Glomerular endothelial cell (primary cell): ENCODE measurements around the gene NT5DC1. TPM values are rescaled to one million over a fixed set of nuclear protein-coding genes. Genes with fewer than 3 reads are reported as not detected.
"Not testable (repeated sequence)": the region's sequence is repeated elsewhere in the genome, so short reads cannot be mapped to it uniquely, and the experiment has no call there.

ENCODE experiments used
- DNase-seq: peaks from one replicate; pipeline ENCODE4 v3.0.0-alpha.2; 2011; ENCODE audit warnings: low read depth, low spot score; ENCODE audit errors: extremely low read depth
- total RNA-seq: library from RNA; depleted of rRNA; stranded (reverse); fragments of >200 nt; gene quantifications from 2 replicates; pipeline ENCODE4 v1.2.3, GENCODE V29; 2015

The NT5DC1 gene
- total RNA-seq, 1 donor from 2014 or later: 6.2 TPM

DNA sequence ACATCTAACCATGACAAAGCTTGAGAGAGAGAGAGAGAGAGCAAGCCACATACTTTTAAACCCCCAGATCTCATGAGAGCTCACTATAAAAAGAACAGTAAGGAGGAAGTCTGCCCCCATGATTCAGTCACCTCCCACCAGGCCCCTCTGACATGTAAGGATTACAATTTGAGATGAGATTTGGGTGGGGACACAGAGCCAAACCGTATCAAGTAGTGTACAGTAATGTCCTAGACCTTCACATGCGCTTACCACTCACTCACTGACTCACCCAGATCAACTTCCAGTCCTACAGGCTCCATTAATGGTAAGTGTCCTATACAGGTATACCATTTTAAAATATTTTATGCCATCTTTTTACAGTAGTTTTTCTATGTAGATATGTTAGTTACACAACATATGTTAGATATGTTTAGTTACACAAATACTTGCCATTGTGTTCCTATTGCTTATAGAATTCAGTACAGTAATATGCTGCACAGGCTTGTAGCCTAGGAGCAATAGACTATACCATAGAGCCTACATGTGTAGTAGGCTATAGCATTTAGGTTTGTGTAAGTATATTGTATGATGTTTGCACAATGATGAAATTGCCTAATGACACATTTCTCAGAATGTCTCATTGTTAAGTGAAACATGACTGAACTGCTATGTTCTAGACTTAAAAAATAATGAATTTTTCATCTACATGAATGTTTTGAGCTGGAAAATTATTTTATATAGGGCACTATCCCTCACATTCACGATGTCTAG lies 167.4 kb downstream of the NT5DC1 start:
- DNase-seq: no peak

DNA sequence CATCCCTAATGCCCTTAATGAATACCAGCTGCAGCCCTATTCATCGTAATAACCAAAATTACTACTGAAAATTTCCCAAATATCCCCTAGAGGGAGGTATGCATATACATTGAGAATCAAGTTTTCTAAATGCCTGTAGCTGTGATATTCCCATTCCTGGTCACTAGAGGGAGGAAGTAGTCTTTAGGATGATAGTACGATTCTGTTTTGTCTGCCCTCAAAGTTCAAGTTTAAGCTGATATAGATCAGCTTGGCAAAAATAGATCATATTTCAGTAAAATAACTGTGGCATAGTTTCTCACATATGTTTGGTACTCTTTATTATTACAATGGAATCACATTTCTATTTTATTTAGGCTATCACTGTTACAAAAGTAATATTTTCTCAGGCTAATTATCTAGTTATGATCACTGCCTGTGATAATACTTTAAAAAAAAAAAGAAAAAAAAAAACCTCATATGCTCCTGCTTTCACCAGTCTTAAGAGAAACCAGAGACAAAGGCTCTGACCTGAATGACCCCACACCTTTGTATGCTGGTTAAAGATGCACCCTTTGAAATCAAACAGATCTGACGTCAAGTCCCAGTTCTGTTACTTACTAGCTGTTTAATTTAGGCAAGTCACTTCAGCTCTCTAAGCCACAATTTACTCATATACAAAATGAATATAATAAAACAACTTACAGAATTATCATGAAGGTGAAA lies 168.1 kb downstream of the NT5DC1 start:
- DNase-seq: peak; percentile 76

- DNase-seq: no peak
These were observed 170.6 kb downstream of the NT5DC1 start for GRCh38 chr6:116271149-116271708.

GRCh38 chr6:116277124-116277523 lies 176.5 kb downstream of the NT5DC1 start:
- no peak for DNase-seq

- DNase-seq: no peak
These were observed 177.8 kb downstream of the NT5DC1 start for GRCh38 chr6:116278481-116278829.

GRCh38 chr6:116278854-116279231 lies 178.2 kb downstream of the NT5DC1 start:
- no peak for DNase-seq

DNA sequence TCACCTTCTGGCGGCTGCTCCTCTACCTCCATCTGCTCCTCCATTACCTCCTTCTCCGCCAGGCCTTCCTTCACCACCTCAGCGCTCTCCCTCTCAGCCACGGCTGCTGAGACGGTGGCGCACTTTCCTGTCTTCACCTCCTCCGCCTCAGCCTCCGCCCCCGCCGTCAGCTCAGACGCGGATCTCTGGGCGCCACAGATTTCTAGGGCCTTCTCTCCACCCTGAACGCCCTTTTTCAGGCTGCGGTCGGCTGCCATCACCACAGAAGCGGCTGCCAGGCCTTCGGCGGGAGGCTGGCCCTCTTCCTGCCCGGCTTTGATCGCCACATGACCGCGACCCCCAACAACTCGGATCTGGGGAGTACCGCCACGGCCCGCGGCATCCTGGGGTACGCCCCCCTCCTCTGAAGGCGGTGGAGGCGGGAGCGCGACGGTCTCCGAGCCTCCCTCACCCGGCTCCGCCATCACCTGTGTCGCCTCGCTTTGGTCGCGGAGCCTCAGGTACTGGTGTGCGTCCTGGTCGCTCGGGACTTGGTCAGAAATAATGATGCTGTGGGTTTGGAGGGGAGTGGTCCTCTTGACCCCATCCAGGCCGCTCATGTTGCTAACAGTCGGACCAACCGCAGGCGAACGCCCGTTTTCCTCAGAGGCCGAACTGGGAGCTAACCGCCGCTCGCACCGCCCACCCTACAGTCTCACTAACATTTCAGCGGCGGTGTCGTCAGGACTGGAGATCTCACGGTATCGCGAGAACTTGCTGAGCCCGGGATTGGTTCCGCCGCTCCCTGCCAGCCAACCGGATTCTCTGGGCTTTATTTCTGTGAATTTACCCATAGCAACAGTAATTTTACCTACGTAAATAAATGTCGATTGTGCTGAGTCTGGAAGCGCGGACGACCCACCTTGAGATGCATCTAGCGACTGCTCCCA lies 178.8 kb downstream of the NT5DC1 start, which contains the start of gene TSPYL1:
TSS of gene TSPYL1 (minus strand) at position 699 of the 929 bp plus-strand sequence. CDS start at position 599, 100 bp downstream.
- DNase-seq: peak; percentile 92

DNA sequence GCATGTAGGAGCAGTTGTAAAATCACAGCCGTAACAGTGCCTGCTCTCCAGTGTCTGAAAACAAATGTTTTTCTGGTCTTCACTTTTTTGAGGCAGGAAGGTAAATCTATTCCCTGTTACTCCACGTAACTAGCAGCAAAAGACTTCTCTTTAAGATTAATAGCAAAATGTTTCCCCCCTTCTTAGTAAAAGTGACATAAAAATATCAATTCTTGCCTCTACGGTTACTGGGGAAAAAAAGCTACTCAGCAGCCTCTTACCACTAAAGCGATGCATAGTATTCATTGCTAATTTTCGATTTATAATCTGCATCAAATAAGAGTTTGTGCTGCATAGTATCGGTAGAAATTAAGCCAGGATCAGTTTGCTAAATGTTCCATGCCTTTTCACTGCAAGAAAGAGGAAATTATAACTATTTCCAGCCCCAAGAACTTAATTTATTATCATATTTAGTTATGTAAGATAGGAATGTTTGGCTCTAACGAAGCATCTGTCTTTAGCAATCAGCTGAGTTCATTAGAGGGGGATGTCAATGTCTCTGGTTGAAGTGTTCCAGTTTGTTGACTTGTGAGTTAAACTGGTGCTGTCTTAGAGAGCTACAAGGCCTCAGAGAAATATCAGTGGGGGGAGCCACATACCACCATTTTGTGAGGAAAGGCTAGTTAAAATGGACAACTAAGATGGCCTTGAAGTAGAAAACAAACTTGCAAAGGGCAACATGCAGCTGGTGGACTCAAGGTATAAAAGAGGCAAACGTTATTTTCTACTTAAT lies 179.7 kb downstream of the NT5DC1 start:
- no peak for DNase-seq

- no peak for DNase-seq
These were observed 180.3 kb downstream of the NT5DC1 start for GRCh38 chr6:116280933-116281316.

DNA sequence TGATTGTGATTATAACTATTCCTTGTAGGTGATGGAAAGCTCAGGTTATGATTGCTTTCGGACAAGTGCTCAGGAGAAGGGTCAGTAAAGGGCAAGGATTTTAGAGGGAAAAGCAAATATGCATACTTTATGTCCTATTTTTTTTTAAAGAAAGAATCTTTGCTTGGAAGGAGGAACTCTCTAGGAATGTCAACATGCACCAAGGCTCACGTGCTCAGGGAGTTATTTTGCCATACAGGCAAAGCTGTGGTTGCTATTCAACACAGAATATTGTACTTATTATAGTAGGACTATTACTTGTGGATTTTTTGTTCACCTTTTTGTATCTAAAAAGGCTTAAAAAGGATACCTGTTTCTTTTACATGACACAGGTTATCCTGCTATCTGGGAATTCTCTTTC lies 182.0 kb downstream of the NT5DC1 start:
- no peak for DNase-seq

DNA sequence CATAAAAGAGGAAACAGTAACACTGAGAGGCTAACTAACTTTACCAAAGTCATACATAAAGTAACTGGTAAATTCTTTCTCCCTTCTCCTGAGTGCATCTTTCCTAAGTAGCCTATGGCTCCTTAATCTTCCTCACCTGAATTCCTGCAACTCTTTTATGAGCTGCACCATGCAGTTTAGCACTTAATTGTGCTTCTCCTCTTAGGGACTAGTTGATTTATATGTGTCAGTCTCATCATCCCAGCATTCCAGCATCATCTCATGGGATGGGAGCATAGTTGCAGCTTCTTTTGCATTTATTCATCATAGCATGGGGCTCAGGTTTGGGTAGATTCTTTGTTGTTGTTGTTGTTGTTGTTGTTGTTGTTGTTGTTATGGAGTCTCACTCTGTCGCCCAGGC lies 182.5 kb downstream of the NT5DC1 start:
- DNase-seq: no peak

GRCh38 chr6:116284984-116285383 lies 184.3 kb downstream of the NT5DC1 start:
- not testable (repeated sequence) for DNase-seq

- no peak for DNase-seq
These were observed 186.2 kb downstream of the NT5DC1 start for GRCh38 chr6:116286773-116287358.

DNA sequence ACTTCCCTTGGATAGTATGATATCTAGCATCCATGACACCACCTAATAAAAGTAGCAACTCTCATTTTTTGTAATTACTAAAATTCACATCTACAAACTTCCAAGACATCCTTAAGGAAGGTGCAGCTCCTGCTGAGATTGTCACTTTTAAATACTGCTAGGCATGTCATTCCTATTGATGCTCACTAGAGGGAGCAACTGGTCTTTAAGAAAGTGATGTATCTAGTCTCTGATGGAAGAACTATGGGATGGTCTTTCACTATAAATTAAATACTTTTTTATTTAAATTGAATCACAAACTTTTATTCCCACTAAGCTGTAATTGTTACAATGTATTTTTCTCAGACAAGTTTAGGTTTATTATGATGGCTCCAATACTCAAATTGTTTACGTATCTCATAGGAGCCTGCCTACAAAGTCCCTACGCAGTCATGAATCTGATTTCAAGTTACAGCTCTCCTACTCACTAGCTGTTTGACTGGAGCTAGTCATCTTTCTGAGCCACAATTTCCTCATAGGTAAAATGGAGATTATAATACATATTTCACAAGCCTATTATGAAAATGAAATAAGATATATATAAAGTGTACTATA lies 187.1 kb downstream of the NT5DC1 start:
- peak; percentile 27 for DNase-seq

- DNase-seq: no peak
These were observed 189.2 kb downstream of the NT5DC1 start for GRCh38 chr6:116289876-116290275.

GRCh38 chr6:116290799-116291198 lies 190.1 kb downstream of the NT5DC1 start:
- no peak for DNase-seq

DNA sequence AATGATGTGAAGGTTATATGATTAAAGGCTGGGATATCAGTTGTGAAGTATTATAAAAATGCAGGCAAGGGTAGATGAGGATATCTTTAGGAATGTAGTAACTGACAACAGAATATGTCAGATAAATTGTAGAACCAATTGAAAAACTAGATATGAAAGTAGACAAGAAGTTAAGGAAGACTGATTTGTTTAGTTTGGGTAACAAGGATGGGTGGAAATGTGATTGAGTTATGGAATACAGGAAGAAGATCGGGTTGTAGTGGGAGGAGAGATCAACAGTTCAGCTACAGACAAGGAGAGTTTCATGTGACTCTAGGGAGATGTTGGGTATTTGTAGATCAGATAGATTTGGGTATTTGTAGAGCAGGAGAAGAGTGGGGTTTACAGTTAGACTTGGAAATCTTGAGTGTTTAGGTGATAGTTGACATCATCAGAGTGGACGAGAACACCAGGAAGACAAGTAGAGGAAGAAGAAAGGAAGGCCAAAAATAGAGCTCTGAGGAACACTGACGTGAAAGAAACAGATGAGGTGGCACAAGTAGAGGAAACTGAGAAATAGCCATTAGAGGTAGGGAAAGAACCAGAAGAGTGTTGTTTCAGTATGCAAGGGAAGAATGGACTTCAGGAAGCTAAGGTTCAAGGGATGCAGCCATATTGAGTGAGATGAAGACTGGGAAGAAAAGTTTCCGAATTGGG lies 191.2 kb downstream of the NT5DC1 start:
- no peak for DNase-seq

DNA sequence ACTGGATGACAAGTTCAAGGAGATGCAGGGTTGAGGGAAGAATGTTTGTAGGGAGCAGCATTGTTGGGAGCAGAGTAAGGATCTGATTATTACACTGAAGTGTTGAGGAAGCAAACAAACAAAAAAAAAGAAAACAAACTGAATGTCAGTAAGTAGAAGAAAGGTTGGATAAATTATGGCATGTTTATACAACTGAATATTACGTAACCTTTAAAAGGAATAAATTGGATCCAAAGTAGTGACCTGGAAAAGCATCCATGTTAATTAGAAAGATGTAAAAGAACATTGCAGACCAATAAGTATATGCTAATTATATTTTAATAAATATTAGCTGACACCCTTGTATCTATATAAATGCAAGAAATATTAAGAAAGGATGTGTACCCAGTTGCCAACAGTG lies 191.9 kb downstream of the NT5DC1 start:
- no peak for DNase-seq

GRCh38 chr6:116298273-116298672 lies 197.6 kb downstream of the NT5DC1 start:
- DNase-seq: no peak
